GM19099 (cell line): ENCODE results near the gene ELSPBP1.

ENCODE experiments used
- POLR2A ChIP-seq: IDR thresholded peaks from 3 replicates; pipeline ENCODE4 v1.6.1; 2011; ENCODE audit warnings: low read depth; ENCODE audit not compliant: insufficient read length; ENCODE audit errors: extremely low read depth

ELSPBP1 gene

DNA sequence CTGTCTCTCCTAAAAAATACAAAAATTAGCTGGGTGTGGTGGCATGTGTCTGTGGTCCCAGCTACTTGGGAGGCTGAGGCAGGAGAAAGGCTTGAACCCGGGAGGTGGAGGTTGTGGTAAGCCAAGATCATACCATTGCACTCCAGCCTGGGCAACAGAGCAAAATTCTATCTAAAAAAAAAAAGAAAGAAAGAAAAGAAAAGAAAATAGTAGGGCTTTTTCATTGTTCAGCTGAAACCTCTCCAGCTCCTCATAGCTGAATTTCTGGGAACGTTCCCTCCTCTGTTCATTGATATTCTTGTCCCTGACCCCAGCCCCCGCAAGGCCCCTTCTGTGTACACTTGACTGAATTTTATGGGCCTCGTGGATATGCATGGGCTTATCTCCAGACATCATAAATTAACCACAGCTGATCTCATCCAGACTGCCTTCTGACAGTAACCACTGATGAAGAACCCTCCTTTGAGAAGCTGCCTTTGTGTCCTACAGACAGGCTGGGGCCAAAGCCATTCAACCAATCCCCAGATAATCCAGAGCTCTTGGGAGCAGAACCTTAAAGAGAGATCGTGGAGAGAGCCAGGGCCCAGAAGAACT, at the start of gene ELSPBP1:
ELSPBP1 (plus strand) TSS at position 424 of the 594 bp plus-strand sequence. CDS start 14,036 bp downstream, outside the sequence.
- no peak for TF ChIP-seq POLR2A

- TF ChIP-seq POLR2A, result no peak
Observed at GRCh38 chr19:47973529-47973928, 20.9 kb upstream of the ELSPBP1 start.

- TF ChIP-seq POLR2A, result no peak
Observed at GRCh38 chr19:47991191-47991808, 3.1 kb upstream of the ELSPBP1 start.

DNA sequence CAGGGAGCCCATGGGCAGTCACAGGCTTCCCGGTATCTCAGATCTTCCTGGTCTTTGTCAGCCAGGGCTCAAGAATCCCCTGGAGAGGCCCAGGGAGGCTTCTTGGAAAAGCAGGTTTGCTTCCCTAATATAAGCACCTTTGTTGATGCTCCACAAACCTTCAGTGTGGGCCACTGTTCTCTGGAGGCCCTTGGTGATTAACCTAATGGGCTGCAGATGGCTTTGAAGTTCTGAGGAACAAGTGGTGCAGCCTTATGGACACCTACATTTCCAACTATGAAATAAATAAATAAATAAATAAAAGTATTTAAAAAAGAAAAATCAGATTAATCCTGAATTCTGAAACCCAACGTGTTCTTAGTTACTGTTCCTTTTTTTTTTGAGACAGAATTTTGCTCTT, 2.4 kb upstream of the ELSPBP1 start, which contains the start of gene BSPH1:
BSPH1 (minus strand) TSS at position 101 of the 400 bp plus-strand sequence; CDS start at position 12, 89 bp downstream.
- no peak for TF ChIP-seq POLR2A

GRCh38 chr19:47996230-47996727, 1.8 kb downstream of the ELSPBP1 start:
- no peak for TF ChIP-seq POLR2A

- no peak for TF ChIP-seq POLR2A
Observed at GRCh38 chr19:47998800-47999199, 4.4 kb downstream of the ELSPBP1 start.

- TF ChIP-seq POLR2A, result no peak
Observed at GRCh38 chr19:48000846-48001245, 6.4 kb downstream of the ELSPBP1 start.

GRCh38 chr19:48004236-48004635, 9.8 kb downstream of the ELSPBP1 start:
- TF ChIP-seq POLR2A, result no peak

DNA sequence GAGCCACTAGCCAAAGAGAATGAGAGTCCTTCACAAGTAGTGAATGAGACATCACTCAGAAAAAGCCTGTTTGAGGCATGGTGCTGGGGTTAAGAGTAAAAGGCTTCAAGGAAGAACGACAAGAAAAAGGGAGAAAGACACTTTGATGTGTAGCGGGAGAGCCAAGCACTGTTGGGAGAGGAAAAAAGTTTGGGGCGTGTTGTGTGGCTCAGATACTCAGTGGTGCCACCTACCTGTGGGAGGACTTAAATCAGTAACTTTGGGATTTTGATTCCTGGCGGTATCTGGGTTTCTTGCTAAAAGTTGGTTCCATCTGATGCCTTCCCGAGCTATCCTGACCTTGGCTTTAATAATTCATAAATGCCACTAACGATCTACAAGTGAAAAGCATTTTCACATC, 12.3 kb downstream of the ELSPBP1 start:
- no peak for TF ChIP-seq POLR2A

- no peak for TF ChIP-seq POLR2A
Observed at GRCh38 chr19:48010932-48011758, 16.7 kb downstream of the ELSPBP1 start.

DNA sequence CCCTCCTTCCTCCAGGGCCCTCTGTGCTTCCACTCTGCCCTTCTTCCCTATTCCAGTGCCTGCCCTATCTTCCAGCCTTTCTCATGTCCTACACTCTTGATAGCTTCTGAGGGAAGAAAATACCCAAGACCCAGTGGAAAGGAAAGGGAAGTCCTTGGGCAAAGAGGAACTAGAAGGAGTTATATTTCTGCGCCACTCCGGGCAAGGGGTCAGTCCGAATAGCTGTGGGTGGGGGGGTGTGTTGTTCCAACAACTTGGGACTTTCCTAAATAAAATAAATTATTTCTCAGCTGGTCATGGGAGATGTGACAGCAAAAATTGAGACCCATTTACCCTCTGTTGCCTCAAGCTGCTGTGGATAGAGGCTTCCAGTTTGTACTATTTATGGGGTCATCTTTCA, 26.3 kb downstream of the ELSPBP1 start:
- TF ChIP-seq POLR2A, result no peak

DNA sequence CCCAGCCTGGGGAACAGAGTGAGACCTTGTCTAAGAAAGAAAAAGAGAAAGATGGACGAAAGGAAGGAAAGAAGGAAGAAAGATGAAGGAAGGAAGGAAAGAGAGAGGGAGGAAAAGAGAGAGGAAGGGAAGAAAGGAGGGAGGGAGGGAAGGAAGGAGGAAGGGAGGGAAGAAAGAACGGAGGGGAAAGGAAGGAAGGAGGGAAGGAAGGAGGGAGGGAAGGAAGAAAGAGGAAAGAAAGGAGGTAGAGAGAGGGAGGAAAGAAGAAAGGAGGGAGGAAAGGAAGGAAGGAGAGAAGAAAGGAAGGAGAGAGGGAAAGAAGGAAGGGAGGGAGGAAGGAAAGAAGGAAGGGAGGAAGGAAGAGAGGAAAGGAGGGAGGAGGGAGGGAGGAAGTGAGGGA, 28.6 kb downstream of the ELSPBP1 start:
- TF ChIP-seq POLR2A, result no peak

- TF ChIP-seq POLR2A, result no peak
Observed at GRCh38 chr19:48023518-48023917, 29.1 kb downstream of the ELSPBP1 start.

- no peak for TF ChIP-seq POLR2A
Observed at GRCh38 chr19:48025480-48025879, 31.0 kb downstream of the ELSPBP1 start.

- TF ChIP-seq POLR2A, result no peak
Observed at GRCh38 chr19:48029431-48029830, 35.0 kb downstream of the ELSPBP1 start.
